ENCODE results near the gene LSM2. TPM values are rescaled to one million over a fixed set of nuclear protein-coding genes. Genes with fewer than 3 reads are reported as not detected.

LSM2 gene
- total RNA-seq, 4 donors from 2014 or later, result 11.8 to 42.9 (median 19.1) TPM

- Histone ChIP-seq H3K27ac (no peak overlapping the region), H3K4me1 (peaks cover 0 to 13% (median 0%) of the 10 kb centered on the region in 4 donors), H3K4me3 (no peak overlapping the region), H3K9me3 (no peaks in the 10 kb centered on the region), H3K36me3 (no peaks in the 10 kb centered on the region), H3K27me3 (no peaks in the 10 kb centered on the region)
- DNase-seq, result no peak
- TF ChIP-seq POLR2A (IDR thresholded peaks at IDR 0.05), result no peak
- no peak for TF ChIP-seq CTCF (IDR thresholded peaks at IDR 0.05)
These were observed 48.5 kb downstream of the LSM2 start for GRCh38 chr6:31758281-31758680.

- H3K4me3 ChIP-seq, result no peak overlapping the region
- no peaks in the 10 kb centered on the region for H3K4me1 ChIP-seq
- H3K9me3 ChIP-seq, result no peaks in the 10 kb centered on the region
- no peak overlapping the region for H3K27ac ChIP-seq
- TF ChIP-seq POLR2A (IDR thresholded peaks at IDR 0.05) (no peak), CTCF (IDR thresholded peaks at IDR 0.05) (no peak)
- H3K36me3 ChIP-seq, result no peaks in the 10 kb centered on the region
- no peak for DNase-seq
- H3K27me3 ChIP-seq, result no peaks in the 10 kb centered on the region
These were observed 53.9 kb downstream of the LSM2 start for GRCh38 chr6:31752739-31753319.

- DNase-seq, result no peak
- H3K4me3 ChIP-seq, result no peak overlapping the region
- H3K36me3 ChIP-seq, result no peaks in the 10 kb centered on the region
- TF ChIP-seq POLR2A (IDR thresholded peaks at IDR 0.05) (no peak), CTCF (IDR thresholded peaks at IDR 0.05) (no peak)
- no peak overlapping the region for H3K27ac ChIP-seq
- H3K27me3 ChIP-seq, result no peaks in the 10 kb centered on the region
- H3K4me1 ChIP-seq, result no peaks in the 10 kb centered on the region
- no peaks in the 10 kb centered on the region for H3K9me3 ChIP-seq
These were observed 56.2 kb downstream of the LSM2 start for GRCh38 chr6:31750411-31751022.

GRCh38 chr6:31749301-31750036 is 57.3 kb downstream of the LSM2 start:
- no peak overlapping the region for H3K27ac ChIP-seq
- no peaks in the 10 kb centered on the region for H3K36me3 ChIP-seq
- DNase-seq, result no peak
- no peaks in the 10 kb centered on the region for H3K27me3 ChIP-seq
- H3K4me1 ChIP-seq, result no peaks in the 10 kb centered on the region
- no peak overlapping the region for H3K4me3 ChIP-seq
- H3K9me3 ChIP-seq, result no peaks in the 10 kb centered on the region
- TF ChIP-seq POLR2A (IDR thresholded peaks at IDR 0.05) (no peak), CTCF (IDR thresholded peaks at IDR 0.05) (no peak)

Small RNA genes lying within 50 kb of the gene (small RNA-seq; reads per million reads assigned to genes)
- gene MSH5-SAPCD1, result 0 reads per million in 2 donors
- gene RF00019, result 0 reads per million in 2 donors
- 0 reads per million in 2 donors for gene RNU6-850P
- 0 reads per million in 2 donors for gene SAPCD1
- 291 to 560 reads per million in 2 donors for gene SNORD48
- gene SNORD52, result 0 reads per million in 2 donors

Other genes starting within 250 kb of the LSM2 start
- gene LTA, start 234.7 kb downstream of the LSM2 start, total RNA-seq, result not detected
- 1 to 10 TPM in 1 of 4 donors, under 1 TPM in 1, not detected in 2; 0.67 to 3.4 TPM for gene TNF, start 231.4 kb downstream of the LSM2 start, total RNA-seq
- gene LTB, start 224.5 kb downstream of the LSM2 start, total RNA-seq, result 10 to 100 TPM in 1 of 4 donors, not detected in 3; 14.9 TPM
- gene LST1, start 220.7 kb downstream of the LSM2 start, total RNA-seq, result 10 to 100 TPM in 1 of 4 donors, 1 to 10 TPM in 1, not detected in 2; 2.5 to 11.6 TPM
- gene NCR3, start 214.0 kb downstream of the LSM2 start, total RNA-seq, result not detected
- 100 to 1,000 TPM in 1 of 4 donors, 10 to 100 TPM in 1, 1 to 10 TPM in 2; 6.1 to 112 (median 11.2) TPM for gene AIF1, start 191.7 kb downstream of the LSM2 start, total RNA-seq
- gene PRRC2A, start 186.3 kb downstream of the LSM2 start, total RNA-seq, result 100 to 1,000 TPM in 3 of 4 donors, 10 to 100 TPM in 1; 67.1 to 133 (median 126) TPM
- gene BAG6, start 154.3 kb downstream of the LSM2 start, total RNA-seq, result 100 to 1,000 TPM; 242 to 421 (median 323) TPM
- 10 to 100 TPM in 3 of 4 donors, not detected in 1; 10.0 to 34.9 (median 10.9) TPM for gene APOM, start 151.1 kb downstream of the LSM2 start, total RNA-seq
- 10 to 100 TPM; 26.4 to 46.7 (median 37.2) TPM for gene C6orf47, start 146.2 kb downstream of the LSM2 start, total RNA-seq
- 10 to 100 TPM; 29.4 to 63.5 (median 41.9) TPM for gene GPANK1, start 142.0 kb downstream of the LSM2 start, total RNA-seq
- 100 to 1,000 TPM; 209 to 243 (median 227) TPM for gene CSNK2B, start 140.9 kb downstream of the LSM2 start, total RNA-seq
- gene LY6G5B, start 137.0 kb downstream of the LSM2 start, total RNA-seq, result 10 to 100 TPM in 3 of 4 donors, 1 to 10 TPM in 1; 7.2 to 25.6 (median 19.7) TPM
- not detected for gene LY6G5C, start 125.9 kb downstream of the LSM2 start, total RNA-seq
- 10 to 100 TPM; 44.1 to 92.6 (median 63.1) TPM for gene ABHD16A, start 103.6 kb downstream of the LSM2 start, total RNA-seq
- gene LY6G6F, start 100.1 kb downstream of the LSM2 start, total RNA-seq, result not detected
- not detected for gene LY6G6D, start 91.6 kb downstream of the LSM2 start, total RNA-seq
- gene LY6G6C, start 85.2 kb downstream of the LSM2 start, total RNA-seq, result not detected
- gene MPIG6B, start 83.6 kb downstream of the LSM2 start, total RNA-seq, result not detected
- 100 to 1,000 TPM in 1 of 4 donors, 10 to 100 TPM in 3; 25.6 to 136 (median 53.3) TPM for gene DDAH2, start 77.7 kb downstream of the LSM2 start, total RNA-seq
- 100 to 1,000 TPM; 207 to 307 (median 270) TPM for gene CLIC1, start 70.4 kb downstream of the LSM2 start, total RNA-seq
- 10 to 100 TPM; 21.4 to 72.6 (median 46.1) TPM for gene MSH5, start 67.0 kb downstream of the LSM2 start, total RNA-seq
- 10 to 100 TPM in 1 of 4 donors, 1 to 10 TPM in 3; 6.6 to 10.3 (median 9.5) TPM for gene SAPCD1, start 44.3 kb downstream of the LSM2 start, total RNA-seq
- gene VWA7, start 29.6 kb downstream of the LSM2 start, total RNA-seq, result 10 to 100 TPM in 3 of 4 donors, not detected in 1; 16.8 to 26.0 (median 19.7) TPM
- gene VARS1, start 11.2 kb downstream of the LSM2 start, total RNA-seq, result 10 to 100 TPM; 33.9 to 53.6 (median 44.7) TPM
- 1 to 10 TPM in 2 of 4 donors, under 1 TPM in 1, not detected in 1; 0.88 to 1.7 (median 1.5) TPM for gene HSPA1L, start 8.3 kb upstream of the LSM2 start, total RNA-seq
- 100 to 1,000 TPM in 1 of 4 donors, 10 to 100 TPM in 3; 38.1 to 123 (median 67.0) TPM for gene HSPA1A, start 8.6 kb upstream of the LSM2 start, total RNA-seq
- gene HSPA1B, start 20.8 kb upstream of the LSM2 start, total RNA-seq, result 100 to 1,000 TPM in 3 of 4 donors, 10 to 100 TPM in 1; 85.7 to 199 (median 146) TPM
- gene NEU1, start 55.9 kb upstream of the LSM2 start, total RNA-seq, result 100 to 1,000 TPM in 1 of 4 donors, 10 to 100 TPM in 3; 11.6 to 100 (median 81.8) TPM
- 100 to 1,000 TPM in 3 of 4 donors, 10 to 100 TPM in 1; 64.4 to 508 (median 436) TPM for gene SLC44A4, start 72.0 kb upstream of the LSM2 start, total RNA-seq
- gene EHMT2, start 90.7 kb upstream of the LSM2 start, total RNA-seq, result 10 to 100 TPM; 25.0 to 75.1 (median 50.6) TPM
- 1 to 10 TPM in 3 of 4 donors, not detected in 1; 1.0 to 5.0 (median 1.9) TPM for gene ZBTB12, start 95.1 kb upstream of the LSM2 start, total RNA-seq
- 10 to 100 TPM; 15.3 to 63.2 (median 38.4) TPM for gene C2, start 120.8 kb upstream of the LSM2 start, total RNA-seq
- gene CFB, start 139.1 kb upstream of the LSM2 start, total RNA-seq, result 100 to 1,000 TPM in 1 of 4 donors, 10 to 100 TPM in 3; 23.1 to 183 (median 89.9) TPM
- gene NELFE, start 152.0 kb upstream of the LSM2 start, total RNA-seq, result 10 to 100 TPM; 45.4 to 59.7 (median 50.2) TPM
- gene SKIC2, start 152.2 kb upstream of the LSM2 start, total RNA-seq, result 100 to 1,000 TPM in 2 of 4 donors, 10 to 100 TPM in 2; 81.3 to 130 (median 107) TPM
- gene DXO, start 165.2 kb upstream of the LSM2 start, total RNA-seq, result 10 to 100 TPM; 15.1 to 47.9 (median 24.1) TPM
- gene C4A, start 175.1 kb upstream of the LSM2 start, total RNA-seq, result 10 to 100 TPM; 13.7 to 56.9 (median 20.8) TPM
- 10 to 100 TPM; 11.0 to 80.0 (median 20.3) TPM for gene C4B, start 207.8 kb upstream of the LSM2 start, total RNA-seq
- gene CYP21A2, start 231.4 kb upstream of the LSM2 start, total RNA-seq, result 1 to 10 TPM in 1 of 4 donors, not detected in 3; 1.2 TPM